Epithelial cell of proximal tubule (primary cell): ENCODE results near the gene LDLRAD3. TPM values are rescaled to one million over a fixed set of nuclear protein-coding genes. Genes with fewer than 3 reads are reported as not detected.

Experiments
- DNase-seq: peaks from one replicate; pipeline ENCODE4 v3.0.0-alpha.2; 2011; ENCODE audit warnings: low read depth
- H3K4me3 ChIP-seq: 2 replicates; pipeline ENCODE4 v1.5.1; 2011; ENCODE audit warnings: low read depth, mild to moderate bottlenecking, low read length
- total RNA-seq: library from RNA; depleted of rRNA; stranded (reverse); fragments of >200 nt; gene quantifications from 2 replicates; pipeline ENCODE4 v1.2.3, GENCODE V29; 2015
- TF ChIP-seq, protein P1 (sequence below): conservative IDR thresholded peaks from 2 replicates; pipeline ENCODE4 v1.5.1; 2012; ENCODE audit warnings: low read depth, mild to moderate bottlenecking, low read length

LDLRAD3 gene
- total RNA-seq, 1 donor from 2014 or later, result 8.2 TPM

DNA sequence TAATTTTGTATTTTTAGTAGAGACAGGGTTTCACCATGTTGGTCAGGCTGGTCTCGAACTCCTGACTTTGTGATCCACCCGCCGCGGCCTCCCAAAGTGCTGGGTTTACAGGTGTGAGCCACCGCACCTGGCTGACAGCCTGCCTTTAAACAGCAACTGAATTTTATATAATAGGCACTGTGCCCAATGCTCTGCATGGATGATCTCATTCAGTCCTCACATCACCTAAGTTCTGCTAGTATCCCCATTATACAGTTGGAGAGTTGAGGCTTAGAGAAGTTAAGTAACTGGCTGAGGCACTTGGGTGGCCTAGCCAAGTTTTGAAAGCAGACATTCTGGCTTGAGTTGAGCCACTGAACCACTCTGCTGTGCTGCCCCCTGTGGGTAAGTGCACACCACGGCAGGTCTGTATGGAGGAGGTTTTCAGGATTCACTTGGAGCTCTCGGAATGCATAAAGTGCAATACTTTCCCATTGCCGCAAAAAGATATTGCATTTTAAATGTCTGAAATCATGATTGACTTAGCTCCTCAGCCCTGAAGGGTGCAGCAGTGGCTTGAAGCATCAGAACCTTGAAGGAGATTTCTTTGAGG is 112.4 kb downstream of the LDLRAD3 start:
- no peak overlapping the region for H3K4me3 ChIP-seq
- DNase-seq, result no peak
- TF ChIP-seq, protein P1, sequence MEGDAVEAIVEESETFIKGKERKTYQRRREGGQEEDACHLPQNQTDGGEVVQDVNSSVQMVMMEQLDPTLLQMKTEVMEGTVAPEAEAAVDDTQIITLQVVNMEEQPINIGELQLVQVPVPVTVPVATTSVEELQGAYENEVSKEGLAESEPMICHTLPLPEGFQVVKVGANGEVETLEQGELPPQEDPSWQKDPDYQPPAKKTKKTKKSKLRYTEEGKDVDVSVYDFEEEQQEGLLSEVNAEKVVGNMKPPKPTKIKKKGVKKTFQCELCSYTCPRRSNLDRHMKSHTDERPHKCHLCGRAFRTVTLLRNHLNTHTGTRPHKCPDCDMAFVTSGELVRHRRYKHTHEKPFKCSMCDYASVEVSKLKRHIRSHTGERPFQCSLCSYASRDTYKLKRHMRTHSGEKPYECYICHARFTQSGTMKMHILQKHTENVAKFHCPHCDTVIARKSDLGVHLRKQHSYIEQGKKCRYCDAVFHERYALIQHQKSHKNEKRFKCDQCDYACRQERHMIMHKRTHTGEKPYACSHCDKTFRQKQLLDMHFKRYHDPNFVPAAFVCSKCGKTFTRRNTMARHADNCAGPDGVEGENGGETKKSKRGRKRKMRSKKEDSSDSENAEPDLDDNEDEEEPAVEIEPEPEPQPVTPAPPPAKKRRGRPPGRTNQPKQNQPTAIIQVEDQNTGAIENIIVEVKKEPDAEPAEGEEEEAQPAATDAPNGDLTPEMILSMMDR, result peak; percentile 81

DNA sequence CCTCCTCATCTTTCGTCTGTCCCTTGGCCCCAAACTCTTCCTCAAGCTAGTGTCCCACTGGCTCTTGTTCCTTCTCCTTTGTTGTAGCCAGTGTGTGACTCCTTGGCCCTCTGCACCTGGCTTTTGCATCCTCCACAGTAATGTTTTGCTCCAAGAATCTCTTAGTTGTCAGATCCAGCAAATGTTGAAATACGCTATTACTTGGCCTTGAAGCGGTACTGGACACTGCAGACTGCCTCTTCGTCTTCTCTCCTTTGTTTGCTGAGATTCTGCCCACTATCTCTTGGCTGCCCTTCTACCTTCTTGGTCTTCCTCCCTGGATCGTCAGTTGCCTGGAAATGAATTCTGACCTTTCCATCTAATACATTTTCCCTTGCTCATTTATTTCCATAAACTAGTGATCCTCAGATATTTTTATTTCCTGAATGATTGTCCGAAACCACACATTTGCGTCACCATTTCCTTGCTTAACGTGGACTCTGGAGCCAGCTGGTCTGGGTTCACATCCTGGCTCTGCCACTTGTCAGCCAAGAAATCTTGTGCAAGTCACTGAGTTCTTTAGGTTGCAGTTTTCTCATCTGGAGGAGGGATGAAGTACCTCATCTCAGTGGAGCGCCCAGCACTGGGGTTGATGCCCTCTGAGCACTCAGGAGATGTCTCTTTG is 113.6 kb downstream of the LDLRAD3 start:
- no peak overlapping the region for H3K4me3 ChIP-seq
- TF ChIP-seq, protein P1, result no peak
- DNase-seq, result no peak

DNA sequence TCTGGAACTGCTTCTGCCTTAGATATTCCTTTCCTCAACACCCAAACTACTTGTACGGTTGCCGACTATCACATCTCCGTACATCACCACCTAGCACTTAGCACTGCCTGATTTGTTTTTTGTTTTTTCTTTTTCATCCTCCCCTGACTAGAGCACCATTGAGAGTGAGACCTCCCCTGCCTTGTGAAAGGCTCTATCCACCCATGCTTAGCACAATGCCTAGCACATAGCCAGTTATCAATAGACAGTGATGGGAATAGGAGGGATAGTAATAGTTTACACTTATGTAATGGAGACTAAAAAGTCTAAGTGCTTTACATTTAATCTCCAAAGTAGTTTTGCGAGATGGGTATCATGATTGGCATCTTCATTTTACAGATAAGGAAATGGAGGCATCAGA is 115.8 kb downstream of the LDLRAD3 start:
- H3K4me3 ChIP-seq, result no peak overlapping the region
- TF ChIP-seq, protein P1, result no peak
- no peak for DNase-seq

- no peak for DNase-seq
- H3K4me3 ChIP-seq, result no peak overlapping the region
- TF ChIP-seq, protein P1, result no peak
These were observed 117.1 kb downstream of the LDLRAD3 start for GRCh38 chr11:36060926-36061325.

- DNase-seq, result no peak
- TF ChIP-seq, protein P1, result no peak
- H3K4me3 ChIP-seq, result no peak overlapping the region
These were observed 117.6 kb downstream of the LDLRAD3 start for GRCh38 chr11:36061471-36061870.

- TF ChIP-seq, protein P1, result no peak
- no peak for DNase-seq
- no peak overlapping the region for H3K4me3 ChIP-seq
These were observed 119.0 kb downstream of the LDLRAD3 start for GRCh38 chr11:36062796-36063365.
